ENCODE results near the gene IMPDH1.

DNA sequence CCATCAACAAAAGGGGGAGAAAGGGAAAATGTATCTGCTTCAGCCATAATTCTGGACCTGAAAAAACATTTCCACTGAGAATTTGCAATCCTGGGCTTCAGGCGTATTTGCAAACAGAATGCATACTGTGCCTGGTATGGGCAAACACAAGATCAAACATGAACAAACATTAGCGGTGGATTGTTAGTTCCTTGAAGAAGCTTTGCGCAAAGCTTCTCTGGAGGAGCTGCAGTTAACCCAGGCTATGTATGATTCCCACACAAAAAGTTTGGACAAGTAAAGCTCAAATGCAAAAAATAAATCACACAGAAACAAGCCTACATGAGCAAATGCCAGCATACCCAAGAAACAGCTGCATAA lies 25.5 kb upstream of the IMPDH1 start:
- TF ChIP-seq, protein P1, sequence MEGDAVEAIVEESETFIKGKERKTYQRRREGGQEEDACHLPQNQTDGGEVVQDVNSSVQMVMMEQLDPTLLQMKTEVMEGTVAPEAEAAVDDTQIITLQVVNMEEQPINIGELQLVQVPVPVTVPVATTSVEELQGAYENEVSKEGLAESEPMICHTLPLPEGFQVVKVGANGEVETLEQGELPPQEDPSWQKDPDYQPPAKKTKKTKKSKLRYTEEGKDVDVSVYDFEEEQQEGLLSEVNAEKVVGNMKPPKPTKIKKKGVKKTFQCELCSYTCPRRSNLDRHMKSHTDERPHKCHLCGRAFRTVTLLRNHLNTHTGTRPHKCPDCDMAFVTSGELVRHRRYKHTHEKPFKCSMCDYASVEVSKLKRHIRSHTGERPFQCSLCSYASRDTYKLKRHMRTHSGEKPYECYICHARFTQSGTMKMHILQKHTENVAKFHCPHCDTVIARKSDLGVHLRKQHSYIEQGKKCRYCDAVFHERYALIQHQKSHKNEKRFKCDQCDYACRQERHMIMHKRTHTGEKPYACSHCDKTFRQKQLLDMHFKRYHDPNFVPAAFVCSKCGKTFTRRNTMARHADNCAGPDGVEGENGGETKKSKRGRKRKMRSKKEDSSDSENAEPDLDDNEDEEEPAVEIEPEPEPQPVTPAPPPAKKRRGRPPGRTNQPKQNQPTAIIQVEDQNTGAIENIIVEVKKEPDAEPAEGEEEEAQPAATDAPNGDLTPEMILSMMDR (IDR thresholded peaks at IDR 0.05; ENCODE audit: low read length): no peak
- TF ChIP-seq EZH2phosphoT487 (IDR thresholded peaks at IDR 0.05; ENCODE audit: low read length): no peak
